GM19324 (cell line): Measurements from ENCODE around the gene TMEM119.
"Not testable (repeated sequence)": the region's sequence is repeated elsewhere in the genome, so short reads cannot be mapped to it uniquely, and the experiment has no call there.

Experiments
- ATAC-seq: cut with Tn5 transposase; IDR thresholded peaks from one replicate; pipeline ENCODE4 v1.9.1; 2021; ENCODE audit warnings: mild to moderate bottlenecking, moderate library complexity; ENCODE audit not compliant: unreplicated experiment, low FRiP score

The TMEM119 gene

GRCh38 chr12:108604208-108604941, 6.5 kb upstream of the TMEM119 start:
- ATAC-seq: no peak

GRCh38 chr12:108603743-108604142, 5.9 kb upstream of the TMEM119 start:
- ATAC-seq: no peak

DNA sequence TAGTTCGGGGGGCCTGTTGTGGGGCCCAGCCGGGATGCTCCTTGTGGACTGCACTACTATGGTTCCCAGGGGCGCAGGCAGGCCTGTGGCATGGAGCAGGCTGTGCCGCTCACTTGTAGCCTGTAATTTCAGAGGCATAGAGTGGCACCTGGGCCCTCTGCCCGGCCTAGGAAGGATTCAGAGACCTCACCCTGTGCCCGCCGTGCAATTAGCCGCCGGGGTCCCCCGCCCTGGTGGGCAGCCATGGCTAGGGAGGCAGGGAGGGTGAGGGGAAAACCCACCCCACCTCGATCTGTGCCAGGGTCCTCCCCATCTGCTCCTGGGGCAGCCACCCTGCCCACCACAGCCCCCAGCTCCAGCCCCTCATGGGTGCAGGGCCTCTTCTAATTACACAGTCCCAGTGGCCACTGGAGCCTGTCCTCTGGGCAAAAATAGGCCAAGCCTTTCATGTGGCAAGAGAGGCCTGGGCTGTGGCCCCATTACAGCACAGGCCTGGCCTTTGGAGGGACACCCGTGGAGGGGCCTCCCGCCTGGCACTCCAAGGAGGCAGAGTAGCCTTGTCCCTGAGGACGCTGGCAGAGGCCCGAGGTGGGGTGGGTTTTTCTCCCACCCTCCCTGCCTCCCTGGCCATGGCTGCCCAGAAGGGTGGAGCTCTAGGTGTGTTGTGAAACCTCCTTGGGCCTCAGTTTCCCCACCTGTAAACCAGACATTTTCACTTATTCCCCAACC, 5.3 kb upstream of the TMEM119 start:
- no peak for ATAC-seq

- no peak for ATAC-seq
Measured at GRCh38 chr12:108602209-108602705, 4.4 kb upstream of the TMEM119 start.

GRCh38 chr12:108600702-108601007, 2.8 kb upstream of the TMEM119 start:
- no peak for ATAC-seq

DNA sequence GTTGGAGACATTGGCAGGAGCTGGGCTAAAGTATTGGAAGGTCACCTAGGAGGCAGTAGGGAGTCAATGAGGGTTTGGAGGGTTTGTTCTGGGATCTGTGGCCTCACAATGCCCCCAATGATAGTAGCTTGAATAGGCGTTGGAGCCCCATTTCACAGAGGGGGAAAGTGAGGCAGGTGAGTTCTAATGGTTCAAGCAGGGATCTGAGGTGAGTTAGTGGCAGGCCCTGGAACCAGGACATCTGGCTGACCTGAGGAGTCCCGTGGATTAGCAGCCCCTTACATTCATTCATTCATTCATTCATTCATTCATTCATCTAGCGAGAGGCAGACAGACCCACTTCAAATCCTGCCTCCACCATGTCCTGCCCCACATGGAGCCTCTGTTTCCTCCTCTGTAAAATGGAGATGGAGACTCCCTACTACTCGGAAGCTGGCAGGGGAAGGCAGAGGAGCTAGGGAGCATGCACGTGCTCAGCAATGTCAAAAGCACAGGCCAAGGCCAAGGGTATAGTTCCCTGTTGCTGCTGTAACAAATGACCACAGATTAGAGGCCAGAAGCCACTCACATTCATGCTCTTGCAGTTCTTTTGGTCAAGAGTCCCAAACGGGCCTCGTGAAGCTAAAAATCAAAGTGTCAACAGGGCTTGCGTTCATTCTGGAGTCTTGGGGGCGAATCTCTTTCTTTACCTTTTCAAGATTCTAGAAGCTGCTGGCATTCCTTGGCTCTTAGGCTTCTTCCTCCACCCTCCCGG, 2.2 kb upstream of the TMEM119 start:
- no peak for ATAC-seq

GRCh38 chr12:108599541-108599940, 1.7 kb upstream of the TMEM119 start:
- no peak for ATAC-seq

DNA sequence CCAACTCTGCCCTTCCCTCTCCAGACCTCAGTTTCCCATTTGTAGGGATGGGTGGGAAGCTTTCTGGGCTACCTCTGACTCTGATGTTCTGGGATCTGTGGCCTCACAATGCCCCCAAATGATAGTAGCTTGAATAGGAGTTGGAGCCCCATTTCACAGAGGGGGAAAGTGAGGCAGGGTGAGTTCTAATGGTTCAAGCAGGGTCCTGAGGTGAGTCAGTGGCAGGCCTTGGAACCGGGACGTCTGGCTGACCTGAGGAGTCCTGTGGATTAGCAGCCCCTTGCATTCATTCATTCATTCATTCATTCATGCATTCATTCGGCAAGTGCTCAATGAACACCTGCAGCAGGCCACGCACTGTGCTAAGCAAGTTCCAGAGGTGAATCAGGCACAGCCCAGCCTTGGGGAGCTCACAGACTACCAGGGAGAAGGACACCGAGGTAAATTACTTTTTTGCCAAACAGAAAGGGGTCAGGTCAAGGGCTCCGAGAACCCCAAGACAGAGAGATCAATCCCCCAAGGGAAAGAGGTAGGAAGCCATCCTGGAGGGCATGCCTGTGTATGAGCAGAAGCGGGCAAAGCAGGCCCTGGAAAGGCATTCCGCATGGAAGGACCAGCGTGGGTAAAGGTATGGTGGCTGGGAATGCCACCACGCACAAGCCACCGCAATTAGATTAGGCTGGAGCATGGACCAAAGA, 818 bp upstream of the TMEM119 start:
- ATAC-seq: no peak

- no peak for ATAC-seq
Measured at GRCh38 chr12:108596854-108597558, 878 bp downstream of the TMEM119 start.

GRCh38 chr12:108595711-108596647, 1.9 kb downstream of the TMEM119 start:
- ATAC-seq: no peak

DNA sequence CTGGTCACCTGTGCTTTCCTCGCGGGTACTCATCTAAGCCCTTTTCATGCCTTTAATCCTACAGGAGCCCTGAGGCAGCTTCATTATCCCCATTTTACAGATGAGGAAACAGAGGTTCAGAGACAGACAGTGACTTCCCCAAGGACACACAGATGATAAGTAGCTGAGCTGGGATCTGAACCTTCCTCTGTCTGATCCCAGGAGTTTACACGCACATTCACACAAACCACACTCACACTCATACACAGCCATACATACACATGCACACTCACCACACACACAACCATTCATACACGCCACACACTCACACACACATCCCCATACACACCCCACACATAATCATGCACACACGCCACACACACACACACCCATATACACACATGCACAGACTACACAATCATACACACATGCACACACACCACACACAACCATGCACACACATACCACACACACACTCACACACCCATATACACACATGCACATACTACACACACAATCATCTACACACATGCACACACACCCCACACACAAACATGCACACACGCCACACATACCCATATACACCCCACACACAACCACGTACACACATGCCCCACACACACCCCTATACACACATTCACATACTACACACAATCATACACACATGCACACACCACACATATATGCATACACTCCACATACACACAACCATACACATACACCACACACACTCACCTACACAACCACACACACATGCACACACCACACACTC, 2.7 kb downstream of the TMEM119 start:
- ATAC-seq: no peak

DNA sequence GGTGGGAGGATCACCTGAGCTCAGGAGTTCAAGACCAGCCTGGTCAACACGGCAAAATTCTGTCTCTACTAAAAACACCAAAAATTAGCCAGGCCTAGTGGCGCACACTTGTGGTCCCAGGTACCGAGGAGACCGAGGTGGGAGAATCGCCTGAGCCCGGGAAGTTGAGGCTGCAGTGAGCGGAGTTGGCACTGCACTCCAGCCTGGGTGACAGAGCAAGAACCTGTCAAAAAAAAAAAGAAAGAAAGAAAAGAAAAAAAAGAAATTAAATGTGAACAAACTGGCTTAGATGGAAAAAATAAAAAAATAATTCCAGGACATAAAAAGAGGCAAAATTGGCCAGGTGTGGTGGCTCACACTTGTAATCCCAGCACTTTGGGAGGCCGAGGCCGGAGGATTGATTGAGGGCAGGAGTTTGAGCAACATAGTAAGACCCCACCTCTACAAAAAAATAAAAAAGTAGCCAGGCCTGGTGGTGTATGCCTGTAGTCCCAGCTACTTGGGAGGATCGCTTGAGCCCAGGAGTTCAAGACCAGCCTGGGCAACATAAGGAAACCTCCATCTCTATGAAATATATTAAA, 3.5 kb downstream of the TMEM119 start:
- no peak for ATAC-seq

GRCh38 chr12:108592033-108592909, 5.6 kb downstream of the TMEM119 start:
- no peak for ATAC-seq

DNA sequence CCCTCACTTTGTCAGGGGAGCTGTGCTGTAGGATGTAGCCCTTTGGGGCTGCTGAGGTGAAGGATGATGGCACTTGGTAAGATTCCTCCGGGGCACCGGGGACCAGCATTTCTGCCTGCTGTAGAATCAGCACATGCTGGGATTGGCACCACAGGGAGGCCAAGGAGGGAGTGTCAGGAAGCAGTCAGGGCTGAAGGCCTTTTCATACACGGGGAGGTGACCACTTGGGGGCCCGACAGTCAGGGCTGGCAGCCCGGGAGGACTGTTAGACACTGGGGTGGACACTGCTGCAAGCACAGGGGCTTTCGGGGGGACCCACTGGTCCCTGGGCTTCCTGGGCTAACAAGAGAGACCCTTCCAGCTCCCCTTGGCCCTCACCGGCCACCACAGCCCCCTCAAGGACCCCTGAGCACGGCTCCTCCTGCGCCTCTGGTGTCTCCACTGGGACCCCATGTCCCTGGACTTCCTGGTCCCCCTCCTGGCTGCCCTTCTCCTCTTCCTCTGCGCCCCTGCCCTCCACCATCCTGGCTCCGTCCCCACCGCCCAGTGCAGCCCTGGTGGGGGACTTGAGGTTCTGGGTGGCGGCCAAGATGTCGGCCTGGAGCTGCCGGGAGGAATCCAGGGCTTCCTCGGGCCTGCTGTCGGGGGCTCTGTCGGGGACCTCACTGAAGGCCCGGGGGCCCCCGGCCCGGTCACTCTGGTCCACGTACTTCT, 6.5 kb downstream of the TMEM119 start:
- no peak for ATAC-seq

GRCh38 chr12:108590463-108590862, 7.4 kb downstream of the TMEM119 start:
- not testable (repeated sequence) for ATAC-seq

GRCh38 chr12:108589840-108590229, 8.0 kb downstream of the TMEM119 start:
- ATAC-seq: no peak
